Brain microvascular endothelial cell (primary cell): Measurements from ENCODE around the gene CLDN18.

Experiments
- DNase-seq: peaks from one replicate; pipeline ENCODE4 v3.0.0-alpha.2; 2020
- H3K27ac ChIP-seq: fragments of 250-450 bp; sonication (Bioruptor Pico); 2 replicates; pipeline ENCODE4 v1.5.1; 2020; ENCODE audit warnings: mild to moderate bottlenecking, moderate library complexity
- H3K27me3 ChIP-seq: fragments of 250-450 bp; sonication (Bioruptor Pico); replicated peaks from 2 replicates; pipeline ENCODE4 v1.5.1; 2020; ENCODE audit warnings: mild to moderate bottlenecking
- H3K36me3 ChIP-seq: fragments of 250-450 bp; sonication (Bioruptor Pico); replicated peaks from 2 replicates; pipeline ENCODE4 v1.5.1; 2020; ENCODE audit warnings: mild to moderate bottlenecking
- H3K4me3 ChIP-seq: 2 replicates; pipeline ENCODE4 v1.5.1; 2011; ENCODE audit warnings: low read depth, mild to moderate bottlenecking, control low read depth, low read length, moderate library complexity
- CTCF ChIP-seq: IDR thresholded peaks from 2 replicates; pipeline ENCODE4 v1.5.1; 2011; ENCODE audit warnings: low read depth, mild to moderate bottlenecking, moderate library complexity, low read length, control low read depth, inconsistent platforms; ENCODE audit errors: missing control alignments
- in situ Hi-C: cut with HindIII; loops from 2 replicates; pipeline ENCODE4 v1.10.0; 2017; ENCODE audit warnings: low sequenced_read_pairs, low pct_ligation_motif_present

CLDN18 gene

GRCh38 chr3:137978328-137978727 lies 31.6 kb upstream of the CLDN18 start:
- Histone ChIP-seq H3K27me3 (no peaks in the 10 kb centered on the region), H3K4me3 (no peak overlapping the region), H3K36me3 (no peaks in the 10 kb centered on the region), H3K27ac (no peak overlapping the region)
- DNase-seq: no peak
- in situ Hi-C loops: no loop called here
- TF ChIP-seq CTCF: no peak

GRCh38 chr3:137987723-137988122 lies 22.2 kb upstream of the CLDN18 start:
- in situ Hi-C loops: no loop called here
- H3K27me3 ChIP-seq: no peaks in the 10 kb centered on the region
- TF ChIP-seq CTCF: no peak
- no peak overlapping the region for H3K27ac ChIP-seq
- DNase-seq: no peak
- H3K4me3 ChIP-seq: no peak overlapping the region
- no peaks in the 10 kb centered on the region for H3K36me3 ChIP-seq

- no peak for DNase-seq
- no peaks in the 10 kb centered on the region for H3K27me3 ChIP-seq
- in situ Hi-C loops: no loop called here
- no peak overlapping the region for H3K4me3 ChIP-seq
- H3K27ac ChIP-seq: no peak overlapping the region
- H3K36me3 ChIP-seq: no peaks in the 10 kb centered on the region
- TF ChIP-seq CTCF: no peak
Measured at GRCh38 chr3:137988152-137988551, 21.8 kb upstream of the CLDN18 start.

- Histone ChIP-seq H3K27me3 (no peaks in the 10 kb centered on the region), H3K36me3 (no peaks in the 10 kb centered on the region), H3K27ac (no peak overlapping the region), H3K4me3 (no peak overlapping the region)
- DNase-seq: no peak
- TF ChIP-seq CTCF: no peak
- in situ Hi-C loops: no loop called here
Measured at GRCh38 chr3:137988982-137989381, 21.0 kb upstream of the CLDN18 start.

- no peak for DNase-seq
- no peak for TF ChIP-seq CTCF
- in situ Hi-C loops: no loop called here
Measured at GRCh38 chr3:137990427-137990826, 19.5 kb upstream of the CLDN18 start.

GRCh38 chr3:137992592-137992991 lies 17.4 kb upstream of the CLDN18 start:
- H3K27me3 ChIP-seq: no peaks in the 10 kb centered on the region
- H3K27ac ChIP-seq: no peak overlapping the region
- in situ Hi-C loops: no loop called here
- TF ChIP-seq CTCF: no peak
- no peak overlapping the region for H3K4me3 ChIP-seq
- no peak for DNase-seq
- no peaks in the 10 kb centered on the region for H3K36me3 ChIP-seq

More at GRCh38 chr3:137990427-137990826, 19.5 kb upstream of the CLDN18 start:
- no peak overlapping the region for H3K4me3 ChIP-seq
- H3K27ac ChIP-seq: no peak overlapping the region
- no peaks in the 10 kb centered on the region for H3K36me3 ChIP-seq
- no peaks in the 10 kb centered on the region for H3K27me3 ChIP-seq
